HepG2 (cell line): ENCODE data around the gene MXRA8. TPM values are rescaled to one million over a fixed set of nuclear protein-coding genes. Genes with fewer than 3 reads are reported as not detected.

Experiments used
- CREB3 ChIP-seq: sonication (generic); formaldehyde crosslinking; IDR thresholded peaks from 2 replicates; pipeline ENCODE4 v1.5.0; 2020; ENCODE audit warnings: missing genetic modification reagents
- DRAP1 ChIP-seq: IDR thresholded peaks from 2 replicates; pipeline ENCODE4 v1.6.1; 2016; ENCODE audit warnings: missing genetic modification reagents, missing compliant biosample characterization
- DZIP1 ChIP-seq: sonication (generic); formaldehyde crosslinking; IDR thresholded peaks from 2 replicates; pipeline ENCODE4 v1.5.0; 2020; ENCODE audit warnings: mild to moderate bottlenecking, missing genetic modification reagents
- HNRNPLL ChIP-seq: fragments of 200-400 bp; formaldehyde crosslinking; IDR thresholded peaks from 2 replicates; pipeline ENCODE4 v1.6.1; 2017; ENCODE audit warnings: mild to moderate bottlenecking, low read depth, low read length; ENCODE audit not compliant: poor library complexity, severe bottlenecking
- JUN ChIP-seq: sonication (generic); formaldehyde crosslinking; IDR thresholded peaks from 2 replicates; pipeline ENCODE4 v1.4.0; 2020; ENCODE audit warnings: mild to moderate bottlenecking, missing genetic modification reagents
- MATR3 ChIP-seq: sonication (generic); formaldehyde crosslinking; IDR thresholded peaks from 2 replicates; pipeline ENCODE4 v1.4.0; 2020; ENCODE audit warnings: missing genetic modification reagents
- MLLT10 ChIP-seq: sonication (generic); formaldehyde crosslinking; IDR thresholded peaks from 2 replicates; pipeline ENCODE4 v1.4.0; 2020; ENCODE audit warnings: missing genetic modification reagents
- MNT ChIP-seq: fragments of 450-650 bp; IDR thresholded peaks from 2 replicates; pipeline ENCODE4 v1.6.1; 2016
- MTF1 ChIP-seq: sonication (generic); formaldehyde crosslinking; IDR thresholded peaks from 2 replicates; pipeline ENCODE4 v1.5.0; 2020; ENCODE audit warnings: missing genetic modification reagents
- MXI1 ChIP-seq: IDR thresholded peaks from 3 replicates; pipeline ENCODE4 v1.6.1; 2012; ENCODE audit warnings: low read depth, low read length, inconsistent platforms, borderline replicate concordance
- PRDM10 ChIP-seq: sonication (generic); formaldehyde crosslinking; IDR thresholded peaks from 2 replicates; pipeline ENCODE4 v1.4.0; 2020; ENCODE audit warnings: low read depth, missing genetic modification reagents
- ZBTB33 ChIP-seq: sonication (generic); formaldehyde crosslinking; IDR thresholded peaks from 2 replicates; pipeline ENCODE4 v1.4.0; 2020; ENCODE audit warnings: missing genetic modification reagents
- ZUFSP ChIP-seq: sonication (generic); formaldehyde crosslinking; IDR thresholded peaks from 2 replicates; pipeline ENCODE4 v1.9.0; 2021; ENCODE audit warnings: missing genetic modification reagents, mild to moderate bottlenecking, borderline replicate concordance
- polyA plus RNA-seq, 8 experiments: library from polyadenylated mRNA; depleted of rRNA in 3 of 8; stranded (reverse) in 7 of 8; unstranded in 1 of 8; fragments of >200 nt; fragmentation: Illumina TruSeq in 4 of 8; extraction: Trizol in 4 of 8; gene quantifications; 2 replicates each; pipeline versions ENCODE4 v1.2.1 to v1.2.3, GENCODE V29; 2011 to 2016; ENCODE audit warnings: low read depth in 4 of 8, missing spikeins in 1 of 8, mixed read lengths in 1 of 8; ENCODE audit not compliant: insufficient read depth in 1 of 8
- total RNA-seq, 5 experiments: library from RNA; depleted of rRNA; stranded (reverse); fragments of >200 nt; fragmentation: Illumina TruSeq; extraction: Trizol; gene quantifications; 2 replicates each; pipeline ENCODE4 v1.2.3, GENCODE V29; 2016; ENCODE audit warnings: low read depth in 1 of 5

Gene MXRA8
- total and polyA plus RNA-seq, 2 of the 13 experiments (the other 11 are each of a cell fraction or from before 2014, with no cell fraction given), result 19.8 to 44.8 TPM

GRCh38 chr1:1397839-1398523 is 39.6 kb upstream of the MXRA8 start (continued):
- no peak for TF ChIP-seq DRAP1 (CRISPR knock-in tag)
- TF ChIP-seq MNT, result peak; percentile 46
- no peak for TF ChIP-seq MTF1 (CRISPR knock-in tag)
- TF ChIP-seq MXI1, result peak; percentile 26; the same call in 1 of the 3 replicates
- no peak for TF ChIP-seq MATR3 (CRISPR knock-in tag)
- no peak for TF ChIP-seq CREB3
- TF ChIP-seq DZIP1 (CRISPR knock-in tag), result no peak
- TF ChIP-seq ZUFSP (CRISPR knock-in tag), result no peak
- no peak for TF ChIP-seq HNRNPLL
- no peak for TF ChIP-seq JUN
- peak; percentile 93 for TF ChIP-seq ZBTB33
- no peak for TF ChIP-seq PRDM10 (CRISPR knock-in tag)
- TF ChIP-seq MLLT10 (CRISPR knock-in tag), result no peak
